ENCODE data around the gene C2orf80.
"Not testable (repeated sequence)": the region's sequence is repeated elsewhere in the genome, so short reads cannot be mapped to it uniquely, and the experiment has no call there.

C2orf80 gene

DNA sequence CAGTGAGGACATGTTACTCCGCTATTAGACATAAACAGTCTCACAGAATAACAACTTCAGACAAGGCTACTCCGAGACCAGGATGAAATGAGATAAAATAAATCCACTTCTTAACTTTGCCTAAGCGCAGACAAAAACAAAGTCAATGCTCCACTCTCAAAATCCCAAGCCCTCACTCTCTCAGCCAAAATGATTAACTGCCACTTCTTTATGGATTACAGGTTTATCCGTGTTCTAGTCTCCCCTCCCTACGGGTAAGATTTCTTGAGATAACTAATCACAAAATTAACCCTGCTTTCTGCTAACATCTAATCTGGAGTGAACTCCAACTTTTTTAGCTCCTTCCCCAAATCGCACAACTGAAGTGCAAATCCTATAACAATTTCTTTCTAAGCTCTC lies 59.1 kb downstream of the C2orf80 start:
- no peak for DNase-seq

DNA sequence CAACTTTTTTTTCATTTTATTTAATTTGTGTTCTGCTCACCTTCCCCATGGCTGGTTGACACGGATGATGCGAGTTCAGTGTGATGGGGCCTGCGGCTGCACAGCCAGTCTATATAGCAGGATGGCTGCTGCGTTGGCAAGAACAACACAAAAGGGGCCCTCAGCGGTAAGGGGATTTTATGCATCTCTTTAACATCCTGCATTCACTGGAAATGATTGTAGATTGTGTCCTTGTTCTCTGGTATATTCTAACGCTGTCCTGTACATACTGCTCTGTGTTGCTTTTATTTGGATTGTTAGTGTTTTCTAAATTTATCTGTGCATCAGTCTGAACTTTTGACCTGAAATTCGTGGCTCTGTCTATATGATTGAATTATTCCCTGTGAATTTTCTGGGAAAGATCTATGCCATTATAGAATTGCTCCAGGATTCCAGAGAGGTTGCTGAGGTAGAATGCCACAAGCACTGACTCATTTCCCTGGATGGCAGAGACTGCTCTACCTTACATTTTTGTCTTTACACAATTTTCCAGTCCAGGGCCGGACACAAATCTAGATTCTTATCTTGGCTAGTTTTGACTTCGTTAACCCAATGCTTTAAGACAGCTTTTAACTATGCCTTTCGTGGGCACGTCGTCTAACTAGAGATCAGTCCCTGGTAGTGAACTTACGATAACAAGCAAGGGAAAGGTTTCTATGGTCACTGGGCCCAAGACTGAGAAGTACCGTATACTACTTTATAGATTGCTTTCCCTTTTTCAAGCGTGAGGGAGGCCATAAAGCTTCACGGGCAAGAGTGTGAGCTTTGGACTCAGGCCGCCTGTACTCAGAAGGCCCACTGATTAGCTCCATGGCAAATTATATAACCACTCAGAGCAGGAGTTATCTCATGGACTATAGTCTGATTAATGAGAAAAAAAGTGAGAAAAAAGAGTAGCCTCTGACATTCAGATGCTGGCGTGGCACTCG lies 59.8 kb downstream of the C2orf80 start, which contains the start of gene CRYGC:
Gene CRYGC (minus strand): TSS at position 85 of the 968 bp plus-strand sequence. CDS start 36 bp downstream, at position 49.
- no peak for DNase-seq

DNA sequence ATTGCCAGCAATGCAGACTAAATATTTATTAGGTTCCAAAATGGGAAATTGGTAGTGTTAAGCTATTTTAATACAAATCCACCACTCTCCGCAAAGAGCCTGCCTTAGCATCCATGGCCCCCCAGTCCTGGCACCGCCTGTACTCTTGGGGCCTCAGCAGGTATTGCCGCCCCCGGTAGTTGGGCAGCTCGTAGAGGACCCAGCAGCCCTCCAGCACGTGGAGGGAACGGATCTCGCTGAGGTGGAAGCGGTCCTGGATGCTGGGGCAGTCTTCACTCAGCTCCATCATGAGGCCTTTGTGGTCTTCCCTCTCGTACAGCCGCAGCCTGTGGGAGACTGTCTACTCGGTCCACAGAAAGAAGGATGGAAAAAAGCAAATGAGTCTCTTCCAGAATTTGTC lies 61.7 kb downstream of the C2orf80 start:
- no peak for DNase-seq

DNA sequence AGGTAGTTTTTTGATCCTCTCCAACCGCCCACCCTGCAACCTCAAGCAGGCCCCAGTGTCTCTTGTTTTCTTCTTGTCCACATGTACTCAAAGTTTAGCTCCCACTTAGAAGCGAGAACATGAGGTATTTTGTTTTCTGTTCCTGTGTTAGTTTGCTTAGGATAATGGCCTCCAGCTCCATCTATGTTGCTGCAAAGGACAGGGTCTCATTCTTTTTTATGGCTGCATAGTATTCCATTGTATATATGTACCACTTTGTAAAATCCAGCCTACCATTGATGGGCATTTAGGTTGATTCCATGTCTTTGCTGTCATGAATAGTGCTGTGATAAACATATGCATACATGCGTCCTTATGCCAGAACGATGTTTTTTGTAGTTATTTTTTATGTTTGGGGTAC lies 62.7 kb downstream of the C2orf80 start:
- DNase-seq: no peak

DNA sequence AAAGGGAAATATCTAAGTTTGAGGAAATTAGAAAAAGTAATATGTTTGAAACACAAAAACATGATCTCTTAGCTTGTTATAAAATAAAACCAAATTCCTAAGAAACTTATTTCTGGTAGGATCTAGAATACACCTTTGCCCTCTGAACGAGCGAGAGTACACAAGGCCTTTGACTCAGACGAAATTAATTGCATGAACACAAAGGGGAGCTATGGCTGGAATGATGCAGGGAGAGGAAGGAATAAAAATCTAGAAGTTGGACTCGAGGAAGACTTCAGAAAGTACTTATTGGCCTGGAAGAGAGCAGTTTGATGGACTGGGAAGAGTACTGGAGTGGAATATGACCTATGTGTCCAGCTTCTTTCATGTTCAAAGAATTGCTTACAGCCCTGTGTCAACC lies 64.6 kb downstream of the C2orf80 start:
- DNase-seq: no peak

DNA sequence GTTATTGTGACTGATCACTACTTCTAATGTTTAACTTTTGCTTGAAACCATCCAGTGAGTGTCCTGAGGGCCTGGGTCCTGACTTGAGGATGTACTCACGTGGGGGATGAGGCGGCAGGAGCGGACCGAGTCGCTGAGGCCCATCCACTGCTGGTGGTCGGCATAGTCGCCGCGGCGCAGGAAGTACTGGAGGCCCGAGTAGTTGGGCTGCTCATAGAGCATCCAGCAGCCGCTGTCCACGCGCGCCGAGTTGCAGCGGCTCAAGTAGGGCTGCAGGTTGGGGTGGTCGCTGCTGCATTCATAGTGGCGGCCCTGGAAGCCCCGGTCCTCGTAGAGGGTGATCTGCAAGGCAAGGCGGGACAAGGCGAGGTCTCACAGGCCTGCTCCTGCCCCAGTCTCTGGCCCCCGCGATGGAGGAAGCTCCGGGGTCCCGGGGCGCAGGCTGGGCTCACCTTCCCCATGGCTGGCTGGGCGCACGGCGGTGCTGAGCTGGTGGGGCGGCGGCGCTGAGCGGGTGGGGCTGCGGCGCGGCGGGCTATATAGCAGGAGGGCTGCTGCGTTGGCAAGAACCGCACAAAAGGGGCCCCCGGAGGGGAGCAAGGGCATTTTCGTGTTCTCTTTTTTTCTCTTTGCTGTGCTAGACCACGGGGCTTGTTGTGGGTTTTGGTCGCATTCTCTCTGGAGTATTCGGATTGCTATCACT lies 65.7 kb downstream of the C2orf80 start, which contains the start of gene CRYGD:
Gene CRYGD (minus strand): TSS at position 512 of the 703 bp plus-strand sequence. CDS start 51 bp downstream, at position 461.
- DNase-seq: not testable (repeated sequence)

DNA sequence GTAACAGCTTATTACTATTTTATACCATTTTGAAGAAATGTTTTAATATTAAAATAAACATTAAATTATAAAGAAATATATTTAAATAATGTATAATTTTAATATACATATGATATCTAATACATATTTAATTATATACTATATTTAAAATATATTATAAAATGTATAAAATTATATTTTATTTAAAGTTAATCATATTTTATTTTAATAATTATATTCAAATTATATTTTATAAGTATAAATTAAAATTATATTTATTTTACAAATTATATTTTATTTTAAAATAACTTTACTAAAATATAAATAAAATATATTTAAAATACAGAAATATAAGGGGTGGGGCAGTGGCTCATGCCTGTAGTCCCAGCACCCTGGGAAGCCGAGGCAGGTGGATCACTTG lies 67.6 kb downstream of the C2orf80 start:
- DNase-seq: no peak

DNA sequence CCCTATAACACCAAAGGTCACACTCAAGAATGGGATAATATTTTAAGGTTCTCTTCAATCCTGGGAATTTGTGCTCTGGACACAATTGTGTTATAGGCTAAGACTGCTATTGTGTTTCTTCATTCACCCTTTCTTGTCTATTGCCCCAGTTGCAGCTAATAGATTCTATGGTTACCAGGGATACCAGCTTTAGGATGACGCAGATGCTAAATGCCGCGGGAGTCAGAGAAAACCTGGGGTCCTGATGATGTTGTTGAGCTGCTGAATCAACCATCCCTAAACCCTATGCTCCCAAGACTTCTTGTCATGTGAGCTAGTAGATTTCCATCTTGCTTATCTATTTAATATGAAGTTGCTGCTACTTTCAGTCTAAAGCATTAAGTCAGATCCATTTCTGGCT lies 70.9 kb downstream of the C2orf80 start:
- DNase-seq: no peak

DNA sequence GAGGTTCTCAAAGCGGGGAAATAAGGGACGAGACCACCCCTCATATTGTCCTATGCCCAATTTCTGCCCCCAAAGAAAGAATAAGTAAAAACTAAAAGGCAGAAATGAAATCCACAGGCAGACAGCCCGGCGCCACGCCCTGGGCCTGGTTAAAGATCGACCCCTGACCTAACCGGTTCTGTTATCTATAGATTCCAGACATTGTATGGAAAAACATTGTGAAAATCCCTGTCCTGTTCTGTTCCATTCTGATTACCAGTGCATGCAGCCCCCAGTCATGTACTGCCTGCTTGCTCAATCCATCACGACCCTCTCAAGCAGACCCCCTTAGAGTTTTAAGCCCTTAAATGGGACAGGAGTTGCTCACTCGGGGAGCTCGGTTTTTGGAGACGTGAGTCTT lies 72.4 kb downstream of the C2orf80 start:
- DNase-seq: not testable (repeated sequence)

All from NCI-H187 treated with DMSO at 0.1 percent for 48 hours (cell line).